K562 (cell line): ENCODE measurements around the gene MCFD2. TPM values are rescaled to one million over a fixed set of nuclear protein-coding genes. Genes with fewer than 3 reads are reported as not detected.

ENCODE experiments used
- ATAC-seq: fragments of 200-7000 bp; cut with Tn5 transposase; 3 replicates; pipeline ENCODE4 v1.9.1; 2020; ENCODE audit warnings: moderate library complexity
- BruUV-seq: library from RNA; stranded (reverse); fragments of 400-500 nt; replicated peaks from 2 replicates; lab custom pipeline; 2021; lab: Mats Ljungman, UMichigan
- CTCF ChIA-PET: fragments of 300-600 bp; formaldehyde crosslinking; extraction: SDS; loops from one replicate; lab custom pipeline; 2021; ENCODE audit warnings: low intra/inter-chr PET ratio; lab: Yijun Ruan, JAX
- POLR2A ChIA-PET: fragments of 300-600, 350-650 bp; sonication (Branson Sonifier 250); formaldehyde crosslinking; extraction: SDS; loops from one replicate; lab custom pipeline; 2021; ENCODE audit warnings: antibody characterized with exemption, inconsistent platforms; lab: Yijun Ruan, JAX
- DNase-seq, 4 experiments: peaks; one replicate each; pipeline versions ENCODE4 v3.0.0 to v3.0.0-alpha.2; 2011 to 2018; ENCODE audit warnings: low spot score in 3 of 4, mixed read lengths in 3 of 4; ENCODE audit errors: extremely low read depth in 1 of 4
- FAIRE-seq: peaks from 2 replicates; lab custom pipeline; 2011; peaks lifted over from hg19 to GRCh38; lab: Jason Lieb, UNC
- H2AFZ ChIP-seq: 2 replicates; pipeline ENCODE4 v1.6.0; 2011; ENCODE audit warnings: low read depth, low read length, control low read depth, inconsistent platforms
- H3K27ac ChIP-seq: fragments of 200-600 bp; 3 replicates; pipeline ENCODE4 v1.8.0; 2011; ENCODE audit warnings: low read depth, mild to moderate bottlenecking, control low read depth, inconsistent platforms, low read length, moderate library complexity, mixed read lengths; ENCODE audit errors: extremely low read depth
- H3K27me3 ChIP-seq, 2 experiments: fragments of 300-600 bp in 1 of 2; 2 replicates in 1 of 2; 3 replicates in 1 of 2; pipeline versions ENCODE4 v1.6.0 to v1.8.0; 2011; ENCODE audit warnings: inconsistent platforms in 2 of 2, low read length in 2 of 2, mild to moderate bottlenecking in 1 of 2, mixed read lengths in 1 of 2, moderate library complexity in 1 of 2; ENCODE audit not compliant: control insufficient read depth in 2 of 2, insufficient read depth in 2 of 2
- H3K36me3 ChIP-seq: fragments of 300-600 bp; 3 replicates; pipeline ENCODE4 v1.8.0; 2011; ENCODE audit warnings: mild to moderate bottlenecking, low read length, inconsistent platforms; ENCODE audit not compliant: control insufficient read depth, insufficient read depth
- H3K4me1 ChIP-seq, 2 experiments: fragments of 200-600 bp in 1 of 2; replicated peaks in 1 of 2; 2 replicates in 1 of 2; 3 replicates in 1 of 2; pipeline versions ENCODE4 v1.5.1 to v1.8.0; 2011; ENCODE audit warnings: inconsistent platforms in 2 of 2, low read length in 2 of 2, mild to moderate bottlenecking in 1 of 2, mixed read lengths in 1 of 2, moderate library complexity in 1 of 2; ENCODE audit not compliant: control insufficient read depth in 2 of 2, insufficient read depth in 2 of 2
- H3K4me2 ChIP-seq: 2 replicates; pipeline ENCODE4 v1.6.1; 2011; ENCODE audit warnings: low read length, control low read depth, inconsistent platforms, mixed read lengths; ENCODE audit not compliant: insufficient read depth
- H3K4me3 ChIP-seq: fragments of 200-600 bp; sonication (generic), shearing (Covaris generic); 2 replicates; pipeline ENCODE4 v1.5.1; 2016; ENCODE audit warnings: control low read depth, inconsistent platforms
- H3K79me2 ChIP-seq: fragments of 200-600 bp; 3 replicates; pipeline ENCODE4 v1.8.0; 2011; ENCODE audit warnings: low read length, inconsistent platforms; ENCODE audit not compliant: control insufficient read depth, insufficient read depth
- H3K9ac ChIP-seq, 2 experiments: 2 replicates each; pipeline versions ENCODE4 v1.6.0 to v1.6.1; 2011; ENCODE audit warnings: low read depth in 2 of 2, low read length in 2 of 2, control low read depth in 1 of 2, inconsistent platforms in 1 of 2, mild to moderate bottlenecking in 1 of 2, mixed read lengths in 1 of 2; ENCODE audit not compliant: insufficient read depth in 1 of 2
- H3K9me1 ChIP-seq: one replicate; pipeline ENCODE4 v1.6.0; 2011; ENCODE audit warnings: inconsistent platforms, mild to moderate bottlenecking, low read length, moderate library complexity; ENCODE audit not compliant: control insufficient read depth, insufficient read depth
- H3K9me3 ChIP-seq: replicated peaks from 2 replicates; pipeline ENCODE4 v1.5.1; 2011; ENCODE audit warnings: low read depth, low read length, inconsistent platforms; ENCODE audit not compliant: control insufficient read depth, insufficient read depth
- H4K20me1 ChIP-seq: replicated peaks from 2 replicates; pipeline ENCODE4 v1.6.1; 2011; ENCODE audit warnings: low read length, inconsistent platforms, mixed read lengths; ENCODE audit not compliant: control insufficient read depth, insufficient read depth
- BRCA1 ChIP-seq, 2 experiments: fragments of 450-650 bp in 1 of 2; sonication (generic) in 1 of 2; formaldehyde crosslinking in 1 of 2; IDR thresholded peaks; 2 replicates each; pipeline versions ENCODE4 v1.5.0 to v1.6.1; 2017 to 2020; ENCODE audit warnings: mild to moderate bottlenecking in 1 of 2, missing genetic modification reagents in 1 of 2
- DDX20 ChIP-seq: fragments of 450-650 bp; IDR thresholded peaks from 2 replicates; pipeline ENCODE4 v1.6.1; 2016; ENCODE audit warnings: missing genetic modification characterization, low read depth, mild to moderate bottlenecking, missing compliant biosample characterization, moderate library complexity
- DIDO1 ChIP-seq: fragments of 450-650 bp; IDR thresholded peaks from 2 replicates; pipeline ENCODE4 v1.6.1; 2016; ENCODE audit warnings: low read depth, missing biosample characterization, missing genetic modification characterization
- EP400 ChIP-seq: fragments of 450-650 bp; IDR thresholded peaks from 2 replicates; pipeline ENCODE4 v1.6.1; 2017; ENCODE audit warnings: antibody characterized with exemption, mild to moderate bottlenecking, moderate library complexity
- ILK ChIP-seq: fragments of 450-650 bp; IDR thresholded peaks from 2 replicates; pipeline ENCODE4 v1.6.1; 2016; ENCODE audit warnings: missing genetic modification characterization, low read depth, mild to moderate bottlenecking, missing compliant biosample characterization, moderate library complexity, borderline replicate concordance
- POLR2G ChIP-seq: fragments of 200-400 bp; formaldehyde crosslinking; IDR thresholded peaks from 2 replicates; pipeline ENCODE4 v1.6.1; 2017; ENCODE audit warnings: low read depth, mild to moderate bottlenecking, antibody characterized with exemption, low read length, moderate library complexity
- RB1 ChIP-seq: fragments of 450-650 bp; IDR thresholded peaks from 2 replicates; pipeline ENCODE4 v1.6.1; 2017; ENCODE audit warnings: low read depth, mild to moderate bottlenecking
- SPI1 ChIP-seq: IDR thresholded peaks from 2 replicates; pipeline ENCODE4 v1.6.1; 2011; ENCODE audit warnings: low read depth, low read length, control low read depth, borderline replicate concordance
- ZEB2 ChIP-seq: fragments of 450-650 bp; IDR thresholded peaks from 2 replicates; pipeline ENCODE4 v1.6.1; 2016
- WGBS: fragments of 100-300 bp; shearing (Covaris generic); methylation state at CpG from one replicate; pipeline ENCODE4 v1.1.6; 2016; ENCODE audit warnings: low coverage, mixed read lengths; ENCODE audit not compliant: insufficient coverage; ENCODE audit errors: missing lambda C conversion rate; 5-methylcytosine and 5-hydroxymethylcytosine counted together
- in situ Hi-C: fragments of 300-500 bp; cut with MboI; formaldehyde crosslinking; loops from 4 replicates; pipeline ENCODE4 v1.15.0; 2018; ENCODE audit warnings: inconsistent platforms, mixed read lengths
- intact Hi-C: fragments of 100-400 bp; cut with micrococcal nuclease; formaldehyde crosslinking; loops from 2 replicates; pipeline ENCODE4 v1.14.2; 2022
- polyA plus RNA-seq, 8 experiments: library from polyadenylated mRNA; depleted of rRNA in 4 of 8; stranded (reverse) in 5 of 8; unstranded in 3 of 8; fragments of >200 nt; fragmentation: Nextera tagmentation in 2 of 8; fragmentation: Illumina TruSeq in 1 of 8; extraction: Ambion mirVana in 2 of 8; extraction: Trizol in 1 of 8; gene quantifications; 2 replicates each; pipeline versions ENCODE4 v1.2.1 to v1.2.3, GENCODE V29; 2011 to 2014; ENCODE audit warnings: inconsistent platforms in 1 of 8, missing spikeins in 1 of 8
- total RNA-seq, 7 experiments: library from RNA; depleted of rRNA in 6 of 7; stranded (reverse); fragments of >200 nt in 6 of 7; fragmentation: Illumina TruSeq in 2 of 7; extraction: Trizol in 2 of 7; gene quantifications; 2 replicates each; pipeline versions ENCODE4 v1.2.1 to v1.2.3, GENCODE V29; 2011 to 2021; ENCODE audit warnings: low replicate concordance in 1 of 7
- TF ChIP-seq, protein P1 (sequence below): sonication (generic); formaldehyde crosslinking; IDR thresholded peaks from 2 replicates; pipeline ENCODE4 v1.9.0; 2022; ENCODE audit warnings: mild to moderate bottlenecking, missing genetic modification reagents
- TF ChIP-seq, protein P2 (sequence below), 2 experiments: IDR thresholded peaks; 2 replicates each; pipeline ENCODE4 v1.6.1; 2012; ENCODE audit warnings: improper control_type of control experiment in 2 of 2, low read depth in 2 of 2, low read length in 2 of 2, borderline replicate concordance in 1 of 2

MCFD2 gene
- total and polyA plus RNA-seq, 9 of the 15 experiments (the other 6 are each of a cell fraction or from before 2014, with no cell fraction given) = 78.6 to 237 (median 123) TPM

DNA sequence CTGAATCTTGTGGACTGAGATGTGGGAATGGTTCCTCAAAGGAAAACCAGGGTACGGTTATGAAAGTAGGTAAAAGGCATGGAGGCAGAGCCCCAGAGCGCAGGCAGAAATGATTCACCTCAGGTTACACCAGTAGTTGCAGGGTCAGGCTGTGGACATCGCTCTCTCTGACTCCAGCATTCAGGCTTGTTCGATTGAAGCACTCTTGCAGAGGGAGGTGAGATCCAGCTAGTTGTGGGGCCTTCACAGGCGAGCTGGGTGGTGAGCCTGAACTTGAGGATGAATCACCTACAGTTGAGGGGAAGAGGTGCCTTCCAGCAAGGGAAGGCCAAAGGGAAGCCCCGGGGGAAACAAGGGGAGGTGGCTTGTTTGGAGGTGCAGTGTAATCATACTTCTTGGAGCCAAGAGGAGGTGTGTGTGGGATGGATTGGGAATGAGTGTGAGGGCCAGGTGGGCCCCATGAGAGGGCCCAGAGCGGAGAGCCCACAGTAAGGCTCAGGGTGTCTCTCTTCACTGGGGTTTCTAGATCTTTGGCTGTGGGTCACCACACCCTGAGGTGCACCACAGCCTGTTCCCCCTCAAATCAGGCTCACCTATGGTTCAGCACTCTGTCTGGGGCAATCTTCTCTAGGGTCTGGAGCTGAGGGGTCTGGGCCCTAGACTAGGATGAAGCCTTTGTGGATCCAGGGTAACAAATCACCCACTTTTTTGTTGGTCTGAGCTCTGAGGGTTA lies 48.5 kb upstream of the MCFD2 start:
- 61% methylated on average over 7 of the region's 7 CpGs for WGBS
- no peak for ATAC-seq
- no peak for TF ChIP-seq DDX20 (tag)
- TF ChIP-seq, protein P1, sequence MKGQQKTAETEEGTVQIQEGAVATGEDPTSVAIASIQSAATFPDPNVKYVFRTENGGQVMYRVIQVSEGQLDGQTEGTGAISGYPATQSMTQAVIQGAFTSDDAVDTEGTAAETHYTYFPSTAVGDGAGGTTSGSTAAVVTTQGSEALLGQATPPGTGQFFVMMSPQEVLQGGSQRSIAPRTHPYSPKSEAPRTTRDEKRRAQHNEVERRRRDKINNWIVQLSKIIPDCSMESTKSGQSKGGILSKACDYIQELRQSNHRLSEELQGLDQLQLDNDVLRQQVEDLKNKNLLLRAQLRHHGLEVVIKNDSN (CRISPR knock-in tag) = 0 out of 2 replicates have a peak, but pooled peaks have one; percentile 11
- no peaks in the 10 kb centered on the region for H3K9me1 ChIP-seq
- H3K79me2 ChIP-seq = peaks cover 5% of the 10 kb centered on the region; the same call in 1 of the 3 replicates
- BruUV-seq = no TSS peak
- peak overlapping the region in 1 of 2 experiments; percentile 1; a peak in 1 of 4 replicates for H3K9ac ChIP-seq
- no peak overlapping the region for H3K4me2 ChIP-seq
- H4K20me1 ChIP-seq = no peaks in the 10 kb centered on the region
- no peaks in the 10 kb centered on the region for H3K27me3 ChIP-seq
- peaks cover 9 to 17% of the 10 kb centered on the region in 2 experiments for H3K4me1 ChIP-seq
- intact Hi-C loops (no loop called here), in situ Hi-C loops (no loop called here)
- DNase-seq = no peak
- no peak overlapping the region for H2AFZ ChIP-seq
- no peak overlapping the region for H3K4me3 ChIP-seq
- CTCF ChIA-PET = no interaction called here
- 0 out of 3 replicates have a peak, but pooled peaks cover 5% of the 10 kb centered on the region for H3K36me3 ChIP-seq
- no peaks in the 10 kb centered on the region for H3K9me3 ChIP-seq
- POLR2A ChIA-PET = interaction anchor here (0.6 to 1.0 kb wide), 2 partner anchors 9 to 19 kb away, joined by 3 to 4 read pairs; no protein-coding TSS in a partner anchor
- no peak for FAIRE-seq
- H3K27ac ChIP-seq = no peak overlapping the region

DNA sequence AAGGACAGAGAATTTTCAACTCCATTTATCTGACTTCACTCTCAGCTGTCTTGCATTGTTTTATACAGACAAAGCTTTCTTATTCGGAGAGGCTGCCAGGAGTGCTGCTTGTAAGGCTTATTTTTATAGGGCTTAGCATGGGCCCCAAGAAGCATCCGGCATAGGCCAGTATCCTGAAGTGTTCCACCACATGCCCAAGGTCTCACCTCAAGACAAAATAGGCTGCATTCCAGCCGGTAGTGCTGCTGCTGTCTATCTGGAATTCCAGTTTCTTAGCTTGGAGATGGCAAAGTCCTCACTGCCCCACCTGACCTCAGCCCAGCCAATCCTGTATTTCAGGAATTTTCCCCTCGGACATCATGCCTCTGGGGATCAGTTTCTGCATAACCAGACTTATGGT lies 47.6 kb upstream of the MCFD2 start:
- no peaks in the 10 kb centered on the region for H3K9me3 ChIP-seq
- no peaks in the 10 kb centered on the region for H4K20me1 ChIP-seq
- no peak for ATAC-seq
- 78% methylated on average over 4 of the region's 4 CpGs for WGBS
- no peak for FAIRE-seq
- CTCF ChIA-PET = no interaction called here
- no peaks in the 10 kb centered on the region for H3K9me1 ChIP-seq
- H3K27me3 ChIP-seq = no peaks in the 10 kb centered on the region
- no peak for DNase-seq
- H3K27ac ChIP-seq = no peak overlapping the region
- H3K9ac ChIP-seq = no peak overlapping the region
- POLR2A ChIA-PET = interaction anchor here (0.5 to 1.0 kb wide), 3 partner anchors 8 to 116 kb away, joined by 3 to 4 read pairs (median 3); no protein-coding TSS in a partner anchor
- no peak overlapping the region for H2AFZ ChIP-seq
- BruUV-seq = no TSS peak
- in situ Hi-C loops = no loop called here
- peaks cover 10 to 14% of the 10 kb centered on the region in 2 experiments for H3K4me1 ChIP-seq
- H3K79me2 ChIP-seq = peaks cover 3% of the 10 kb centered on the region; the same call in 1 of the 3 replicates
- no peak overlapping the region for H3K4me3 ChIP-seq
- no peak overlapping the region for H3K4me2 ChIP-seq
- H3K36me3 ChIP-seq = peaks cover 12% of the 10 kb centered on the region; the same call in 1 of the 3 replicates
- intact Hi-C loops = no loop called here
- TF ChIP-seq RB1 (no peak), EP400 (no peak), SPI1 (no peak), POLR2G (no peak), ILK (no peak), ZEB2 (no peak), DIDO1 (no peak), BRCA1 (IDR thresholded peaks at IDR 0.05) (no peak), BRCA1 (CRISPR knock-in tag; IDR thresholded peaks at IDR 0.05) (no peak)
- TF ChIP-seq, protein P2, sequence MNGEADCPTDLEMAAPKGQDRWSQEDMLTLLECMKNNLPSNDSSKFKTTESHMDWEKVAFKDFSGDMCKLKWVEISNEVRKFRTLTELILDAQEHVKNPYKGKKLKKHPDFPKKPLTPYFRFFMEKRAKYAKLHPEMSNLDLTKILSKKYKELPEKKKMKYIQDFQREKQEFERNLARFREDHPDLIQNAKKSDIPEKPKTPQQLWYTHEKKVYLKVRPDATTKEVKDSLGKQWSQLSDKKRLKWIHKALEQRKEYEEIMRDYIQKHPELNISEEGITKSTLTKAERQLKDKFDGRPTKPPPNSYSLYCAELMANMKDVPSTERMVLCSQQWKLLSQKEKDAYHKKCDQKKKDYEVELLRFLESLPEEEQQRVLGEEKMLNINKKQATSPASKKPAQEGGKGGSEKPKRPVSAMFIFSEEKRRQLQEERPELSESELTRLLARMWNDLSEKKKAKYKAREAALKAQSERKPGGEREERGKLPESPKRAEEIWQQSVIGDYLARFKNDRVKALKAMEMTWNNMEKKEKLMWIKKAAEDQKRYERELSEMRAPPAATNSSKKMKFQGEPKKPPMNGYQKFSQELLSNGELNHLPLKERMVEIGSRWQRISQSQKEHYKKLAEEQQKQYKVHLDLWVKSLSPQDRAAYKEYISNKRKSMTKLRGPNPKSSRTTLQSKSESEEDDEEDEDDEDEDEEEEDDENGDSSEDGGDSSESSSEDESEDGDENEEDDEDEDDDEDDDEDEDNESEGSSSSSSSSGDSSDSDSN (IDR thresholded peaks at IDR 0.05; ENCODE audit: borderline replicate concordance in 1 of 2, low read depth in 2 of 2, low read length in 2 of 2) = no peak
